AG20443 (cell line): Measurements from ENCODE around the gene PTPRU.
"Not testable (repeated sequence)": the region's sequence is repeated elsewhere in the genome, so short reads cannot be mapped to it uniquely, and the experiment has no call there.

Source experiments
- DNase-seq: peaks from one replicate; pipeline ENCODE4 v3.0.0; 2012; ENCODE audit warnings: low spot score, mixed read lengths

The PTPRU gene

DNA sequence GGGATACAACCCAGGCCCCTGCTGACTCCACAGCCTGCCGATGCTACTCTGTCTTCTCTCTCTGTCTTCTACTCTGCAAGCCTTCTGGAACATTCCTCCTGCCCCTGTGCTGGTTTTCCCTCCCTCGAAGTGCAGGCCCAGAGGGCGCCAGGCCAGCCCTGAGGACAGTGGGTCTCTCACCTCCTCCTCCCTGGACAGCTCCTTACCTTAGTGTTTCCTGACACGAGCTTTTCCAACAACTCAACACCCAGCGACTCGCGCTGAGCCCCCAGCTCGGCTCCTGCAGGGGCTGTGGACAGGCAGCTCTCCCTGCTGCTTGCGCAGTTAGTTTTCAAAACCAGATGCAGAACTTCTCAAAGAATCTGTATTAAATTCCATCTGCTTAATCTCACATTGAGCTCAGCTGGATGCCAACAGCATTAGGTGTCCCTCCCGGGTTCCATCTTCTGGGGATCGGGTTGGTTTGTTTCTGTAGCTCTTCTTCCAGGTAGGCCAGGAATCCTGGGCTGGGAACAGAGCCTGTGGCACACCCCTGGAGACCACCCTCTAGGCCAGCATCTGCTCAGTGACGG is 54.2 kb downstream of the PTPRU start:
- DNase-seq, result no peak

DNA sequence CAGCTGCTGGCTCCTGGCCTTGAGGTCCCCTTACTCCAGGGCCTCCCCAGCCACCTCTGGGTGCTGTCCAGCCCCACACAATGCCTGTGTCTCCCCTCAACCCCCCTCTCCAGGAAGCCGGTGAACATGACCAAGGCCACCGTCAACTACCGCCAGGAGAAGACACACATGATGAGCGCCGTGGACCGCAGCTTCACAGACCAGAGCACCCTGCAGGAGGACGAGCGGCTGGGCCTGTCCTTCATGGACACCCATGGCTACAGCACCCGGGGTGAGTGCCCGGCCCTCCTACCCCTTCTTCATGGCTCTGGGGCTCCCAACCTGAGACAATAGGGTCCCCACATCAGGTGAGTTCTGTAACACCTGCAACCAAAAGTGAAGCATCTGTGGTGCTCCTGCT is 55.4 kb downstream of the PTPRU start:
- DNase-seq, result no peak

DNA sequence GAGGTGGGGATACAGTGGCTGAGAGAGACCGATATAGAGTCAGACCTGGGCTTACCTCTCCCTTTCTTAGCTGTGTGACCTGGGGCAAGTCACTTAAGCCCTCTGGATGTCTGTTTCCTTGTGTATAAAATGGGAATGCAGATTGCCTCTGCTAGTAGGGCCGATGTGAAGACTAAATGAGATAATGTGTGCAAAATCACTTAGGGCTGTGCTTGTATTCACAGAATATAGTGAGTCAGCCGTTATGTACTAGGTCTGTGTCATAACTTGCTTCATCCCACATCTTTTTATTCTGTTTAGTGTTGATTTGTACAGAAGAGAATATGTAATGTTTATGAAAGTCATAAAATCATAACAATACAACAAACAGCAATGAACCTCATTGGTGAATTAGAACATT is 56.0 kb downstream of the PTPRU start:
- DNase-seq, result no peak

DNA sequence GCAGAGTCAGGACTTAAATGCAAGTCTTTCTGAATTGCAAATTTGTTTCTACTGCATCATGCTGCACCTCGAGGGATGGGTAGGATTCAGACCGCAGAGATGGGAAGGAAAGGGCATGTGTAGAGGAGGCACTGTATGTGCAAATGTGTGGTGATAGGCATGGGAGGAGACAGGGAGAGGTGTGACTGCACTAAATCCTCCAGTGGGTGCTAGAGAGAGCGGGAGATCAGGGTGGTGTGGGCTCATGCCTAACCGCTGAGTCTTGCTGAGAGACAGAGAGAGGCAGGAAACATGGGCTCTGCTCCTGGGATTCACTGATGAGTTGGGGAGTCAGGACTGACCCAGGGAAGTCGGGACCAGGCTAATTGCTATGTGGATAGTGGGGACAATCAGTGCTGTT is 61.1 kb downstream of the PTPRU start:
- DNase-seq, result no peak

DNA sequence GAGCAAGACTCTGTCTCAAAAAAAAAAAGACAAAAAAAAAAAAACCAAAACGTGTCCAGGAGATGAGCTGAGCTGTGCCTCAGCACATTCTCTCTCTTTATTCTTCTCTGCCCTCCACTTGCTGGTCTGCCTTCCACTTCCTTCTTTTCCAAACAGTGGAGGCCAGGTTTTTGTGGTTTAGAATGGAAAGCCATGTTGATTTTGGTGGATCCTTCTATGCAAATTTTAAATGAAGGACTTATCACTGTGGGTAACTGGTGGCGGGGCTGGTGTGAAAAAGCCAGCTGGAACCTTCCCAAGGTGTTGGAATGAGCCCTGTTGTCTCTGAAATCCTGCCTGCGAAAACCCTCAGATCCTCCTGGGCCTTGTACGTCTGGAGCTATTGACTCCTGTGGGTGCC is 61.9 kb downstream of the PTPRU start:
- DNase-seq, result no peak

DNA sequence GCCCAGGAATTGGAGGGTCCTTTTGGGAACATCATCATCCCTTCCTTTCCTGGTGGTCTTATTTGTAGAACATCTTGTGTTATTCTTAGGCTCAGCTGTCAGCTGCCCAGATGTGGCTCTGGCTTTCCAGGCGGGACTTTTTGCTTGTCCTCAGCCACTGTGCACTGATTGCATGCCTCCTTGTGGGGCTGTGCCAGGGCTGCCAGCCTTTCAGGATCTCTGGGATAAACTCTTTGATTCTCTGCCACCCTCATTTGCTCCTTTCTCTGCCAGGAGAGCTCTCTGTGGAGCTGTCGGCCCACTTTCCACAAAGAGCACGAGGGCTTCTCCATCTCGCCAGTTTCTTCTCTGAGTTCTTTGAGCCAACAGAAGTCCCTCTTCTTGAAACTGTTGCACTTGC is 63.1 kb downstream of the PTPRU start:
- DNase-seq, result no peak

DNA sequence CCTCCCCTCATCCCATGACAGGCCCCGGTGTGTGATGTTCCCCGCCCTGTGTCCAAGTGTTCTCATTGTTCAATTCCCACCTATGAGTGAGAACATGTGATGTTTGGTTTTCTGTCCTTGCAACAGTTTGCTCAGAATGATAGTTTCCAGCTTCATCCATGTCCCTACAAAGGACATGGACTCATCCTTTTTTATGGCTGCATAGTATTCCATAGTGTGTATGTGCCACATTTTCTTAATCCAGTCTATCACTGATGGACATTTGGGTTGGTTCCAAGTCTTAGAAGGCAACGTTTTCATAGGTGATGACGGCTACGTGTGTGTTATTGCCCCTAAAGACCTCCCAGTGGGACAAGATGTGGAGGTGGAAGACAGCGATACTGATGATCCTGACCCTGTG is 65.4 kb downstream of the PTPRU start:
- not testable (repeated sequence) for DNase-seq

DNA sequence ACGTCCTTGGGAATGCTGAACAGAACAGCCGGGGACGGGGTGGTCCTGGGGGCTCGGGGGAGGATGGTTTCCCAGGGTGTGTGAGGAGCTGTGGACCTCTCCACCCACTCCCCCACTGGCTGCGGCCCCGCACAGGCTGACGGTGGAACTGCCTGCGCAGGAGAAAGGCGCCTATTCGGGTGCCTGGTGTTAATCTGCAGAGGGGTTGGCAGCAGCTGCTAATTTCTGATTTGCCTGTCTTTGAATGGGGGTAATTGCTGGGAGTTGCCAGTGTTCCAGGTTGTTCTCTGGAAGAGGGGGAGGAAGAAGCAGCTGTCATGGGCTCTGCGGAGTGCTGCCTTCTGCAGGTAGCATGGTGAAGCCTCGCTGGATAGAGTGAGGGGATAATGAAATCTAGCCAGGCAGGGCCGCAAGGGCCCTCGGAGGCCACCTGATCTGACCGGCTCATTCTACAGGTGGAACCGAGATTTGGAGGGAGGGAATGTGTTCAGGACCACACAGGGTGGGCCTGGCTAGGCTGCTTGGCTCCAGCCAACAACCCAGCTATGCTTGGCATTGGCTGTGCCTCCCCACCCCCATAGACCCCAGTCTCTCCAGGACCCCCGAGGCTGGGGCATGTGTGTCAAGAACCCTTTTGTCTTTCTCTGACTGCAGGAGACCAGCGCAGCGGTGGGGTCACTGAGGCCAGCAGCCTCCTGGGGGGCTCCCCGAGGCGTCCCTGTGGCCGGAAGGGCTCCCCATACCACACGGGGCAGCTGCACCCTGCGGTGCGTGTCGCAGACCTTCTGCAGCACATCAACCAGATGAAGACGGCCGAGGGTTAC is 67.1 kb downstream of the PTPRU start:
- no peak for DNase-seq

DNA sequence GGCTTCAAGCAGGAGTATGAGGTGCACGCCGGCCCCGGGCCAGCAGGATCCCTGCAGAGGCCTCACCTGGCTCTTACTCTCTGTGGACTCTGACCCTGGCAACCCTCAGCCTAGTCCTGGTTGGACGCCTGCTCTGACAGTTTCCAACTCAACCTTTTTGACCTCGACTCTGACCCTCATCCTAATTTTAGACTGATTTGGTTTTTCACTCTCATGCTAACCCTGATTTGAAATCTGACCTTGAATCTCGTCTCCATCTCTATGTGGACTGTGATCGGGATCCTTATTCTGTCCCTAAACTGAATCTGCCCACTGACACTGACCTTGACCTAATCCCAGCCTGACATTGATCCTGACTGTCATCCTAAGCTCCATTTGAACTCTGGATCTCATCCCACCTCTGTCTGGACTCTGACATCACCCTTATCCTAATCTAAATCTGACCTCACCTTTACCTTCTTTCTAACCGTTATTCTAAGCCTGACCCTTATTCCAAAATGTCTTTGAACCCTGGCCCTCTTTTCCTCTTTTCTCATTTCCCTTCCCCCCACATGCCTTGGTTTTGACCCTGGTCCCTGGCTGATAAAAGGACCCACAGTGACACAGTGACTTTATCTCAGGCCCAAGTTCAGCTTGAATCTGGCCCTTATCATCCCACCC is 67.8 kb downstream of the PTPRU start:
- DNase-seq, result no peak

DNA sequence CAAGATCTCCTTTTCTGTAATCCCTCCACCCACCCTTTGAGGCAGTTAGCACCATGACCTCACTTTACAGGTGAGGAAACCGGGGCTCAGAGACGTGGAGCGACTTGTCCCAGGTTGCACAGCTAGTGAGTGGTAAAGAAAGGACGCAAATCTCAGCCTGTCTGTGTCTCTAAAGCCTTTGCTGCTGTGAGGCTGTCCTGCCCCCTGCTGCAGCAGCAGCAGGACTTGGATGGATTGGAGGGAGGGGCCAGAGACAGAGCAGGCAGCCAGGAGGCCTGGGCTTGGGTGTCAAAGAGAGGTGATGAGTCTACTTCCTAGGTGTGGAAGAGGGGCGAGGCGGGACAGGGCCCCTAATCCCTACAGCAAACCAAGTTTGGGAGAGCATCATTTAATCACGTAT is 69.6 kb downstream of the PTPRU start:
- no peak for DNase-seq

DNA sequence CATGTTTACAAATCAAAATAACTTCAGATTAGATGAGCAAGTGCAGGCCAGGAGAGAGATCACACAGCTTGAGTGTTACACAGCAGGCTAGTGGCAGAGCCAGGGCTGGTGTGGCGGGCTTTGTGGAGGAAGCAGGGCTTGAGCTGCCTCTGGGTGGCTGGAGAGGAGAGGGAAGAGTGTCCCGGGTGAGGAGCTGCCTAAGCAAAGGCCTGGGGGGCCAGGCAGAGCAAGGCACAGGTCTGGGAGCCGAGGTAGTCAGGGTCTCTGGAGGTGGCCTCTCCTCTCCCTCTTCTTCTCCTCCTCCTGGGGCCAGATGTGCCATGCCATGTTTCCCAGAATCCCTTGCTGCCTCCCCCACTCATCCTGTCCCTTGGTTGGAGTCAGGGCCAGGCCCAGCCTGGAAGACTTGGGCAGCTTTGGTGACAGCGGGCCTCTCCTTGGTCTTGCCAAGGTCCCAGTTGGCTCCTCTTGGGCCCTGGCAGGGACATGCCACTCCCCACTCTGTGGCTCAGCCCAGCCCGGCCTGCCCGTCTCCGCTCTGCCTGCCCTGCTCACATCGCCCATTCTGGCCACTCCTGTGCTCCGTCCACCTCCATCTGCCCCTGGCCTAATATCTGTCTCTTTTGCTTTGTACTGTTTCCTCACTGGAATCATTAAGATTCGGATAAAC is 70.3 kb downstream of the PTPRU start:
- DNase-seq, result no peak

DNA sequence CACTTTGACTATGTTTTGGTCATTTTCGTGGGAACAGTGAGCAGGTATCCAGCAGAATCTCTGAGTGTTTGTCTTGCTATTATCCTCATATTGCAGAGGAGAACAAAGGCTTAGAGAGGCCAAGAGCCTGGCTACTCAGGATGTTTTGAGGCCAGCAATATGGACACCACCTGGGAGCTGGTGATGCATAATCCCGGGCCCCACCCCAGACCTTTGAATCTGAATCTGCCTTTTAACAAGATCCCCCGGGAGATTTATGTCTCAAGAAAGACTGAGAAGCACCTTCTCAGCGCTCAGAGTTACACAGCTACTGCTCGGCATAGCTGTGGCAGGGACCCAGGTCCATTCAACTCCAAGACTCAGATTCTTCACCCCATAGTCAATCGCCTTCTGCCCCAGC is 72.8 kb downstream of the PTPRU start:
- DNase-seq, result no peak

DNA sequence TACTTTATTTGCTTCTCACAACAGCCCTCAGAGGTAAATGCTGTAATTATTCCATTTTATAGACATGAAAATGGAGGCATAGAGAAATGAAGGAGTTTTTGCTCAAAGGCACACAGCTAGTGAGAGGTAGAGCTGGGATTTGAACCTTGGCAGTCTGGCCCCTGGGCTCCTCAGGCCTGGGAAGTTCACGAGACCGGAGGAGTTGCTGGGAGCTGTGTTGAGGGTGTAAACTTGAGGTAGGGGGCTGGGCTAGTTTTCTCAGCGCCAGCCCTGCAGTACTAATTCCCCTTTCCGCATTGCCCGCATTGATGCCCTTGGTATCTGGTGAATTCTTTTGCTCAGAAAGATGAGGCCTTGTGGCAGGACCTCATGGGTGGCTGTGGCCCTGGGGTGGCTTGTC is 73.3 kb downstream of the PTPRU start:
- DNase-seq, result no peak

DNA sequence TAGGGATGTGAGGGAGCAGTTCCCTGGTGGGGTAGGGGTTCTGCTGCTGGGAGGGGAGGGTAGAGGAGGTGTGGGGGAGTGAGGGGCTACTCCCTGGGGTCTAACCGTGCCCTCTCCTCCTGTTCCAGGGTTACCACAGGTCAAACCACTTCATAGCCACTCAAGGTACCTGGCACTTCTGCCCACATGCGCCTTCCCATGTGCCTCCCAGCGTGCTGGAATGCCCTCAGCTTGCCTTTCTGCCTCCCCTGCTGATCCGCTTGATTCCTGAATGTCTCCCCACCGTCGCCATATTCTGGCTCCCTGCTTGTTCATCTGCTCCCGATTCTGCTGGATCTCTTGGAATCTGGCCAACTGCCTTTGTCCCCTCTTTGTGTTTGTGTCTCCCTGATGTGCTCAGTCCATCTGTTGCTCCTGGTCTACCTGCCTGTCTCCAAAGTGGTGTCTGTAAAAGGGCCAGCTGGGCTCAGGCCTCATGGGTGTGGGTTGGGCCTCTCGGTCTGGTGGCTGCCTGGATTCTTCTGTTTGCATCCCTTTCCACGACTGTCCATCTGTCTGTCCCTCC is 74.4 kb downstream of the PTPRU start:
- no peak for DNase-seq

DNA sequence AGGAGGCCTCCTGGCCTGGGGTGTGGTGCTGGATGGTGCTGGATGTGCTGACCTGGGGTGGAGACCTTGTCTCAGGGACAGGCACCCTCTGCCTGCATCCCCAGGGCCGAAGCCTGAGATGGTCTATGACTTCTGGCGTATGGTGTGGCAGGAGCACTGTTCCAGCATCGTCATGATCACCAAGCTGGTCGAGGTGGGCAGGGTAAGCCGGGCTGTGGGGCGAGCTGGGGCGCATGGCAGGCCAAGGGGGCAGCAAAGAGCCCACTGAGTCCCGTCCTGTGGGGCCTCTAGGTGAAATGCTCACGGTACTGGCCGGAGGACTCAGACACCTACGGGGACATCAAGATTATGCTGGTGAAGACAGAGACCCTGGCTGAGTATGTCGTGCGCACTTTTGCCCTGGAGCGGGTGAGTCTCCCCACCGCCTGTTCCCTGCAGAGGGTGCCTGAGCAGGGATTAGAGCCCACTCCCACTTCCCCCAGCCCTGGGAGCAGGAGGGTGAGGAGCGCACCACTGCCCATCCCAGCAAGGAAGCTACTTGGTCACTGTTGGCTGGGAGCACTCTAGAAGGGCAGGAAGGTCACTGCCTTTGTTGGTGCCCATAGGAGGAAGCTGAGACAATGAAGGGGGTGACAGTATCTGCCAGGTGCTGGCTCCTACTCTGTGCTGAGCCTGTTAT is 75.2 kb downstream of the PTPRU start:
- DNase-seq, result no peak

DNA sequence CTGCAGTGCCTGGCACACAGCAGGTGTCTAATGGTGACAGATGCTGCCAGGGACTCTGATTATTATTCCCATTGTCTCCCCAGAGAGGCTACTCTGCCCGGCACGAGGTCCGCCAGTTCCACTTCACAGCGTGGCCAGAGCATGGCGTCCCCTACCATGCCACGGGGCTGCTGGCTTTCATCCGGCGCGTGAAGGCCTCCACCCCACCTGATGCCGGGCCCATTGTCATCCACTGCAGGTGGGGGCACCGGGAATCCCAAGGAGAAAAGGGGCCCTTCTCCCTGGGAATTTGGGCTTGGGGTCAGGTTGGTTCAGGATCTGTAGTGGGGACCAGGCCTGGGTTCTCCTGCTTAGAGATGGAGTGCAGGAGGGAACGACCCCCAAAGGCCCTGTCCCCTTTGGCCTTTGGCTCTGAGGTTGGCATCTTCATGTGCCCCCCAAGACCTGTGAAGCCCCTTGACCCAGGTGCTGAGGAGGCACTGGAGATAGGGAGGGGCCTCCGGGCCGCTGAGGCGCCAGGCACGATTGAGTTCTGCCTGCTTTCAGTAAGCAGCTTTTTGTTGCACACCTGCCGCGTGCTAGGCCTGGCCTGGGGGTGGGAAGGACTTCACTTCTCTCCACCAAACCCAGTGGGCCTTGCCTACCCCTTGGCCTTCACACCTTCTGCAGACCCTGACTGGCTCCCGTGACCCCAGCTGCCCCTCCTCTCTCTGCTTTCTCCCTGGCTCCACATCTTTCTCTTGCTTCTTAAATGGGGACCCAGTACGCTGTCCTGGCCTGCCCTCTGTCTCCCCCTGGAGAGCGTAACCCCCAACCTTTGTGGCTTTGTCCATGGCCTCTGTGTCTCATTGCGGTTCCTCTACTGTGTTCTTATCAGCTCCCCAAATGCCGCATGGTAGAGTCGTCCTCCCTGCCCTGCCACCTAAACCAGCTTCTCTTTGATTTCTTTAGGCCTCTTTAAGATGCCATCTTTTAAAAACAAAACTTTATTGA is 76.4 kb downstream of the PTPRU start:
- no peak for DNase-seq

DNA sequence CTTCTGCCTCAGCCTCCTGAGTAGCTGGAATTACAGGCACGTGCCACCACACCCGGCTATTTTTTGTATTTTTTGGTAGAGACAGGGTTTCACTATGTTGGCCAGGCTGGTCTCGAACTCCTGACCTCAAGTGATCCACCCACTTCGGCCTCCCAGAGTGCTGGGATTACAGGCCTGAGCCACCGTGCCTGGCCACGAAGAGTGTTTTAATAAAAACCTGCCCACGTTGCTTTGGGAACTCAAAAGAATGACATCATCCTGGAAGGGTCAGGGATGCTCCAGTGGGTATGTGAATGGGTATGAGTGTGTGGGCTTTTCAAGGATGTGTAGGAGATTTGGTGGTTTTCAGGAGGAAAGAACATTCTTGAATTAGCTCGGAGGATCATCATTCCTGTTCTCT is 78.4 kb downstream of the PTPRU start:
- DNase-seq, result not testable (repeated sequence)

DNA sequence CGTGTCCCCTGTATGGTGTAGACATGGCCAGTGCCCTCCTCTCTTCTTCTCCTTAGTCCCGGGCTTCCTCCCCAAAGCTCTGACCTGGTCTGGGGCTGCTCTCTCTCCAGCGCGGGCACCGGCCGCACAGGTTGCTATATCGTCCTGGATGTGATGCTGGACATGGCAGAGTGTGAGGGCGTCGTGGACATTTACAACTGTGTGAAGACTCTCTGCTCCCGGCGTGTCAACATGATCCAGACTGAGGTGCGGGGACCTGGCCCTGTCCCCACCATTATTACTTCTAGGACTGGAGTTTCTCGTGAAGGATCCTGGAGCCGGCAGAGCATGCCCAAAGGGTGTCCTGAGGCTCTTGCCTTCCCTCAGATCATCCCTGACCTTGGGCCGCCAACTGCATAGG is 78.9 kb downstream of the PTPRU start:
- no peak for DNase-seq

DNA sequence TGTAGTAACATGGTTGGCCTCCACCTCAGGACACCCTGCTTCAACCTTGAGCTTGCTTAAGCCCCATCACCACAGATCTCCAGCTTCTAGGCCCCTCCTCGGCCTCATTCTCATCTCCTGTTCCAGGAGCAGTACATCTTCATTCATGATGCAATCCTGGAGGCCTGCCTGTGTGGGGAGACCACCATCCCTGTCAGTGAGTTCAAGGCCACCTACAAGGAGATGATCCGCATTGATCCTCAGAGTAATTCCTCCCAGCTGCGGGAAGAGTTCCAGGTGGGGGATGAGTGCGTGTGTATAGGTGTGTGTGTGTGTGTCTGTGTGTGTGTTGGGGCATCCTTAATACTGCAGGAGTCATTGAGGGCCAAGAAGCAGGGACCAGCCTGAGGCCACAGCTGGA is 79.6 kb downstream of the PTPRU start:
- no peak for DNase-seq

DNA sequence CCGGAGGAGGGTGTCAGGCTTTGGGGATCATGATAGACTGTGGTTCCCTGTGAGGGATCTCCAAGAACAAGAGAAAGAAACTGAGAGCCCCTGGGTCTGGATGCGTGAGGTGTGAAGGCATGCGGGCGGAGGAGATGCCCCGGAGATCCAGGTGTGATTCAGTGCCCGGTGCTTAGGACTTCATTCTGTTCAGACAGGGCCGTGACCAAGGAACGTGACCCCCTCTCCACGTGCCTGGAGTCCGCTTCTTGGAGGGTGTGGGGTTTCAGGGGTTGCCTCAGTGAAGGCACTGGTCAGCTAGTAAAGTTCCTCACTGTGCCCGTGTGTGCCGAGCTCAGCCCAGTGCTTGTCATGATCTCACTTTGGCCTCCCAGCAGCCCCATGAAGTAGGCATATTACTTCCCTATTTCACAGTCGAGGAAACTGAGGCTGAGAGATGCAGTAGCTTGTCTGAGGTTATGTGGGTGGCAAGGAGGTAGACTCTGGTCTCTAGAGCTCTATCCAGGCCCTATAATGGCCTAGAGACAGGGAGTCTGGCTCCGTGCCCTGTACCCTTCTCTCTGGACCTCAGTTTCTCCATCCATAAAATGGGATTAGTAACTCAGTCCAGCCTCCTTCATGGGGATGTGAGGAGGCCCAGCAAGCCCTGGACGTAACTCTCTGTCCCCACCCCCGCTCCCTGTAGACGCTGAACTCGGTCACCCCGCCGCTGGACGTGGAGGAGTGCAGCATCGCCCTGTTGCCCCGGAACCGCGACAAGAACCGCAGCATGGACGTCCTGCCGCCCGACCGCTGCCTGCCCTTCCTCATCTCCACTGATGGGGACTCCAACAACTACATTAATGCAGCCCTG is 81.0 kb downstream of the PTPRU start:
- no peak for DNase-seq
